LNCAP (cell line): Measurements from ENCODE around the gene CYTH2.

ENCODE experiments used
- CTCF ChIP-seq: fragments of 450-650 bp; IDR thresholded peaks from 2 replicates; pipeline ENCODE4 v1.5.1; 2017; ENCODE audit warnings: mild to moderate bottlenecking

The CYTH2 gene, protein sequence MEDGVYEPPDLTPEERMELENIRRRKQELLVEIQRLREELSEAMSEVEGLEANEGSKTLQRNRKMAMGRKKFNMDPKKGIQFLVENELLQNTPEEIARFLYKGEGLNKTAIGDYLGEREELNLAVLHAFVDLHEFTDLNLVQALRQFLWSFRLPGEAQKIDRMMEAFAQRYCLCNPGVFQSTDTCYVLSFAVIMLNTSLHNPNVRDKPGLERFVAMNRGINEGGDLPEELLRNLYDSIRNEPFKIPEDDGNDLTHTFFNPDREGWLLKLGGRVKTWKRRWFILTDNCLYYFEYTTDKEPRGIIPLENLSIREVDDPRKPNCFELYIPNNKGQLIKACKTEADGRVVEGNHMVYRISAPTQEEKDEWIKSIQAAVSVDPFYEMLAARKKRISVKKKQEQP

DNA sequence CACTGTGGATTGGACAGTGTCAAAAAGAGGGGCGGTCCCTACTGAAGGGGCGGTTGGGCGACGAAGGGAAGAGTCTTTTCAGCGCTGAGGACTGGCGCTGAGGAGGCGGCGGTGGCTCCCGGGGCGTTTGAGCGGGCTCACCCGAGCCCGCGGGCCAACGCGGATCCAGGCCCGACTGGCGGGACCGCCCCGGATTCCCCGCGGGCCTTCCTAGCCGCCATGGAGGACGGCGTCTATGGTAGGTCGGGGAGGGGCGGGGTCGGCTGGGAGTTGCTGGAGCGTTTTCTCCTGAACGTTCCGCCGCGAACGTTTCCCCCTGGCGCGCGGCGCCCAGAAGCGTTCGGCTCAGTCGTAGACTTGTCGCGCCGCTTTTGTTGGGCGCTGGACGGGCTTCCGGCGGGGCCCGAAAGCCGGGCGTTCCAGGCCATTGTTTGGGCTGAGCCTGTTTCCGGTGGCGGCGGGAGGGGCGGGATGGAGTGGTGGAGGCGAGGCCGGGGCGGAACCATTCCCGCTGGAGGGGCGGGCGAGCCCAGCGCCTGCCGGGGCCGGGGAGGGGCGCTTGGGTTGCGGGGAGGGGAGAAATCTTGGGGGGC is at the start of gene CYTH2:
CYTH2 (plus strand) TSS at position 81 of the 593 bp plus-strand sequence; CDS start at position 220, 139 bp downstream.
- TF ChIP-seq CTCF: no peak

DNA sequence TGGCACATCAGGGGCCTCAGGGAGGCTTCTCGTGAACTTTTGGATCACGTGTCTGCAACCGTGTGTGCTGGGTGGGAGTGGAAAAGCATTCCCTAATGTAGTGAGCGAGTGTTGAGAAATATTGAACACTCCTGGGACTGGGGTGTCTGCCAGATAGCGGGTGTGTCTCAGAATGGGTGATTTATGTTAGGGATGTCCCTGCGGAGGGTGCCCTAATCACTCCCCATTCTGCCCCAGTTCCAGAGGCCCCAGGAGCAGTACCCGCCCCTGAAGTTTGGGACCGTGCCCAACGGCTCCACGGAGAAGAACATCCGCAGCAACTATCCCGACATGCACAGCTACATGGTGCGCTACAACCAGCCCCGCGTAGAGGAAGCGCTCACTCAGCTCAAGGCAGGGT is 47.6 kb upstream of the CYTH2 start:
- no peak for TF ChIP-seq CTCF

- no peak for TF ChIP-seq CTCF
Observed at GRCh38 chr19:48424694-48425219, 44.4 kb upstream of the CYTH2 start.

DNA sequence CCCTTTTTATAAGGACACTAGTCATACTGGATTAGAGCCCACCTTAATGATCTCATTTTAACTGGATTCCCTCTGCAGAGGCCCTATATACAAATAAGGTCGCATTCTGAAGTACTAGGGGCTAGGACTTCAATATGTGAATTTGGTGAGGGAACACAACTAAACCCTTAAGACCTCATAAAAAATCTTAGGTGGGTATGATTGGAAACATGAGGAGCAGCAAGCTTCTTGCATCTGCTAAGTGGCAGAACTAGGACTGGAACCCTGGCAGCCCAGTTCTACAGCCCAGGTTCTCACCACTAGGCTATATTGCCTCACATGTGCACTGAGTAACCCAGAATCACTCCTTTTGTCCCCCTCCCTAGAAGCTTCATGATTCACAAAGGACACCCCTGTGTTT is 40.5 kb upstream of the CYTH2 start:
- no peak for TF ChIP-seq CTCF

GRCh38 chr19:48433337-48433736 is 35.8 kb upstream of the CYTH2 start:
- TF ChIP-seq CTCF: no peak

- no peak for TF ChIP-seq CTCF
Observed at GRCh38 chr19:48436586-48436985, 32.6 kb upstream of the CYTH2 start.

DNA sequence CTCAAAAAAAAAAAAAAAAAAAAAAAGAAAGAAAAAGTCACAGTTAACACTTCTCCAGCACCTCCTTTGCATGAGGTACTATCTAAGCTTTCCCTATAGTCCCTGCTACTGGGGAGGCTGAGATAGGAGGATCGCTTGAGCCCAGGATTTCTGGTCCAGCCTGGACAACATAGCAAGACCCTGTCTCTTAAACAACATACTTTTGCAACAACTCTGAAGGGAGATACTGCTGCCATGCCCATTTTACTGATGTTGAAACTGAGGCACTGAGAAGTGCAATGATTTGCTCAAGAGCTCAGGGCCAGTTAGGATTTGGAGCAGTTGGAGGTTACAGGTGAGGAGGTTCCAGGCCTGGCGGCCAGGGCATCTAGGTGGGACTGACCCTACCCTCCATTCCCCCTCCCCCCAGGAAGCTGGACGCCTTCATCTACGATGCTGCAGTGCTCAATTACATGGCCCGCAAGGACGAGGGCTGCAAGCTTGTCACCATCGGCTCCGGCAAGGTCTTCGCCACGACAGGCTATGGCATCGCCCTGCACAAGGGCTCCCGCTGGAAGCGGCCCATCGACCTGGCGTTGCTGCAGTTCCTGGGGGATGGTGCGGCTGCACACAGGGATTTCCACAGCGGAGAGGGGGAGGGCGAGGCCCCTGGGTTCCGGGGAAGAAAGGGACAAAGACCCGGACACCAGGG is 27.7 kb upstream of the CYTH2 start:
- TF ChIP-seq CTCF: no peak
